Epithelial cell of proximal tubule (primary cell): ENCODE results near the gene FAM217B. TPM values are rescaled to one million over a fixed set of nuclear protein-coding genes. Genes with fewer than 3 reads are reported as not detected.

Source experiments
- DNase-seq: peaks from one replicate; pipeline ENCODE4 v3.0.0-alpha.2; 2011; ENCODE audit warnings: low read depth
- H3K4me3 ChIP-seq: 2 replicates; pipeline ENCODE4 v1.5.1; 2011; ENCODE audit warnings: low read depth, mild to moderate bottlenecking, low read length
- CTCF ChIP-seq: conservative IDR thresholded peaks from 2 replicates; pipeline ENCODE4 v1.5.1; 2012; ENCODE audit warnings: low read depth, mild to moderate bottlenecking, low read length
- total RNA-seq: library from RNA; depleted of rRNA; stranded (reverse); fragments of >200 nt; gene quantifications from 2 replicates; pipeline ENCODE4 v1.2.3, GENCODE V29; 2015

FAM217B gene
- total RNA-seq, result 4.3 and 6.4 TPM in 2 replicates

DNA sequence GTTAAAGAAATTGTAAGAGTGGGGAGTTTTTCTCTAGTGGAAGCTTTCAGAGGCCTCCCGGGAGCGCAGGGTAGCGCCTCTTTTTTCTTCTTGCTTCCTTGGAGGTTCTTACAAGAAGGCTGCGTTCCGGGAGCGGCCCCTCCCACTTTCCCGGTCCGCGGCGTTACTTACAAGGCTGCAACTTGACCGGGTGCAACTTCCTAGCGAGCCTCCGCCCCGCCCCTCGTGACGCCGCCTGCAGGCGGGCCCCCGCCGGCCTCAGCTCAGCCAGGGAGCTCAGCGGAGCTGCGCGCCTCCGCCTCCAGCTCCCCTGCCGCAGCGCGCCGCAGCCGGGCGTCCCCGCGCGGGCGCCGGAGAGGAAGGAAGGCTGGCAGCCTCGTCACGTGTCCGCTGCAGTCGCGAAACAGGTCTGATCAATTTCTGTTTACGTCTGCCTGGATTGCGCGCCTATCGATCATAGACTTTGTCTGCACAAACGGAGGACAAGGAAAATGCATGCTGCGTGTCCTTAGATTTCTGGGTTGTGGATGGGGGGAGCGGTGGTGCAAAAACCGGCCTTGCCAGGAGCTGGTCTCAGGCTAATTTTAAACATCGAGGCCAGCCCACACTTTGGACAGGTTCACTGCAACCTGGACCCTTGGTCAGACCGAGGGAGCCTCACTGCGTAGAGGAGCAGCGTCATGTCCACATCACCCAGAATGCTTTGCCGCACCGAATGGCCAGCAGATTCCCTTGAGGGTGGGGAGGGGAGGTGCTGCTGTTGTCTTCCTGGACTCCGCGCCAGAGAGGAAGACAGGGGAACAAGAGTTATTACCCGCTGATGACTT, at the start of gene FAM217B, which contains the start of gene PPP1R3D:
FAM217B (plus strand) TSS at position 261 of the 827 bp plus-strand sequence. CDS start 3,555 bp downstream, outside the sequence.
PPP1R3D (minus strand) TSS at position 177 of the 827 bp plus-strand sequence. CDS start 374 bp downstream, outside the sequence.
- DNase-seq, result peak; percentile 55
- TF ChIP-seq CTCF, result no peak
- peak within 1 kb of the TSS; percentile 68 for H3K4me3 ChIP-seq

- no peak overlapping the region for H3K4me3 ChIP-seq
- TF ChIP-seq CTCF, result no peak
- no peak for DNase-seq
Measured at GRCh38 chr20:59891581-59891980, 48.6 kb upstream of the FAM217B start.

GRCh38 chr20:59895908-59896307, 44.3 kb upstream of the FAM217B start:
- H3K4me3 ChIP-seq, result no peak overlapping the region
- DNase-seq, result no peak
- TF ChIP-seq CTCF, result no peak

DNA sequence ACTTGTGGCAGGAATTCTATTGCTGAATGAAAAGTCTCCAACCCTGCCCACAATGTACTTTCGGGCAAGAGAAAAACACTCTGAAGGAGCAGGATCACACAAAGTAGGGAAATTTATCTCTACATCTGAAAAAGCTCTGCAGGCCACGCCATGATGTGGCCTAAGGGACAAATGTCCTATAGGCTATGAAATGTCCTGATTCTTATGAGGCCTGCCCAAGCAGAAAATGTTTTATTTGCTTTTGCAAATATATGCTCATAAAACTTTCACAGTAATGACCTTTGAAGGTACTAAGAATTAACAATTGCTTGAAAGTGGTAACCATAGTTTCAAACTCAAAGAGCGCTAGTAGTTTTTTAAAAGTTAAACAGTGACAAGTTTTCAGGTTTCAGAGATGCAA, 37.7 kb upstream of the FAM217B start:
- DNase-seq, result no peak
- no peak for TF ChIP-seq CTCF
- no peak overlapping the region for H3K4me3 ChIP-seq

DNA sequence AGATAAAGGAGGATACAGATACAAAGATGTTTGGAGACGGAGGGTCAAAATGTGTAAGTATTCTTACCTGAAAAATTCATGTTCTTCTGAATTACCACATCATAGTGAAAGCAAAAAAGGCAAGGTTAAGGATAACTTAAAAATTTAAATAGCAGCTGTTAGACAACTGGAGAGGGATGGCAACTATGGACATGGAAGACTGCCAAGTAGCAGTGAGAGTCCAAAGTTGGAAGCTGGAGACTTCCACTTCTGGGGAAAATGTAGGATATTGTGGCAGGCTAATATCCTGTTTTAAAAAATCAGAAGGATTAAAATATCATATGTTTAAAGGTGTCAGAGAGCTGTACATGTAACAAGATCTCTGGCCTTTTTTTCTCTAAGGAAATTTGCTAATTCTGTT, 36.6 kb upstream of the FAM217B start:
- H3K4me3 ChIP-seq, result no peak overlapping the region
- TF ChIP-seq CTCF, result no peak
- DNase-seq, result no peak

GRCh38 chr20:59908855-59909254, 31.3 kb upstream of the FAM217B start:
- TF ChIP-seq CTCF, result no peak
- no peak overlapping the region for H3K4me3 ChIP-seq
- no peak for DNase-seq

DNA sequence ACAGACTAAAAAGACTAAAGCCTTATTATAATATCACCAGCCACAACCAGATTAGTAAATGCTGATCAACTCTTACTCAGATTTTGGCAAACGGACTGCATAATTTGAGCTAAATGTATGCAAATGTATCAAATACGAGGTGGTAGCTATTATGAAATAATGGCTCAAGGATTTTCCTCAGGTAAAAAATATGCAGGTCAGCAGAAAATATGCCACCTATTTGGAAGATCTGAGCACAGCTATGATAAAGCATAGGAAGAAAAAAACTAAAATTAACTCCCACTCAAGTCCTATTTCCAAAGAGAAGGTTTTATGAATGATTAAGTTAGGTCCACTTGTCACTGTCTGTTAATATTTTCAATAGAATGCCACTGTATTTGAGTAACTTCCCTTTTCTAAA, 29.1 kb upstream of the FAM217B start:
- no peak for TF ChIP-seq CTCF
- DNase-seq, result no peak
- no peak overlapping the region for H3K4me3 ChIP-seq
